NCI-H2227 (cell line): ENCODE data around the gene SETD5.

Source experiments
- DNase-seq: peaks from one replicate; lab custom pipeline; 2025; ENCODE audit not compliant: unreplicated experiment; lab: John Stamatoyannopoulos, UW

SETD5 gene

GRCh38 chr3:9503283-9503682 lies 105.9 kb downstream of the SETD5 start:
- DNase-seq = peak; percentile 78

DNA sequence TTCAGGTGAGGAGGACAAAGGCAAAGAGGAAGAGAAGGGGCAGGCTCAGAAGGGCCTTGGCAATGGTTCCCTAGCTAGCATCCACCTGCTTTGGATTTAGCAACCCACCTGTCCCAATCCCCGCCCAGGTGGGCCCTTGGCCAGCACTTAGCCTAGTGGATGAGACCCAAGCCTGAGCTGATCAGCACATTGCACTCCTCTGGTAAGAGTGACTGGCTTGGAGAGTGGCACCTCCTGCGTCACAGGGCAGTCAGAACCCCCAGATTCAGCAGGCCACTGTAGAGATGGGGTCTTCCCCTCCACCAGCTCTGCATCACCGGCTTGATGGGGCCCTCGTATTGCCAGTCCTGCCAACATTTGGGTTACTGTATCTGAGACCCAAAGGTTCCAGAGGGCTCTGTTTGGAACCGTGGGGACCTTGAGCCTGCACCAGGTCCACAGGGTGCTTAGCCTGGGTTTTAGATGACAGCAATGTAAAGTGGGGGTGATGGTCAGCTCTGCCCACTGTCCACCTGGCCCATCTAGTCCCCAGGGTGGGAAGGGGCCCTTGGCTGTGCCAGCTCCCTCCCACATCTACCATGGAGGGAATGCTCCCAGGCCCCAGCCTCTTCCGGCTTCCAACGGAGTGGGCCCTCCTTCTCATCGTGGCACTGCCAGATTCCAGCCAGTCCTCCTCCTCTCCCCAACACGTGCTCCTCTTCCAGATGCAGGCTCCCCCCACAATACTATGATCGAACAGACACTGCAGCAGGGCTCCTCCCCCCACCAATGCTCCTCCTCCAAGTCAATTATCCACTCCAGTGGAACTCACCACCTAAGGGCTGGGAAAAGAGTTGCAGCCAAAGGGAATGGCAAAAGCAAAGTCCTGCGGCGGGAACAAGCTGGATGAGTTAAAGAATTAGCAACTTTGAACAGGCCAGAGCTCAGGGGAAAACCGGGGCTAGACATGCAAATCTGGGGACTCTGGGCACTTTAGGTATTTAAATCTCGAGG lies 110.5 kb downstream of the SETD5 start:
- no peak for DNase-seq

- DNase-seq = no peak
These were observed 111.4 kb downstream of the SETD5 start for GRCh38 chr3:9508781-9509180.

- DNase-seq = no peak
These were observed 115.1 kb downstream of the SETD5 start for GRCh38 chr3:9512456-9513045.

DNA sequence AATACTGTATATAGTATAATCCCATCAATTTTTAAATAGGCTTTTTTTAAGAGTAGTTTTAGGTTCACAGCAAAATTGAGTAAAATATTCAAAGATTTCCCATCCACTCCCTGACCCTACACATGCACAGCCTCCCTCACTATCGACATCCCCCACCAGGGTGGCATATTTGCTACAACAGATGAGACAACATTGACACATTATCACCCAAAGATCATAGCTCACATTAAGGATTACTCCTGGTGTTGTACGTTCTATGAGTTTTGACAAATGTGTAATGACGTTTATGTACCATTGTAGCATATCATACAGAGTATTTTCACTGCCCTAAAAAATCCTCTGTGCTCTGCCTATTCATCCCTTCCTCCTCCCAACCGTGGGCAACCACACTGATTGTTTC lies 116.9 kb downstream of the SETD5 start:
- DNase-seq = no peak

DNA sequence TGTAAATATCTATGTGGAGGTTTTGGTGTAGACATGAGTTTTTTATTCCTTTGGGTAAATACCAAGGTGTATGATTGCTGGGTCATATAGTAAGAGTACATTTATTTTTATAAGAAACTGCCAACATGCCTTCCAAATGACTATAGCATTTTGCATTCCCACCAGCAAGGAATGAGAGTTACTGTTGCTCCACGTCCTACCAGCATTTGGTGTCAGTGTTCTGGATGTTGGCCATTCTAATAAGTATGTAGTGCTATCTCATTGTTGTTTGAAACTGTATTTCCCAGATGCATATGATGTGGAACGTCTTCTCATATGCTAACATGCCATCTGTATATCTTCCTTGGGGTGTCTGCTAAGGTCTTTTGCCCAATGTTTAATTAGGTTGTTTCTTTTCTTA lies 117.5 kb downstream of the SETD5 start:
- DNase-seq = no peak

DNA sequence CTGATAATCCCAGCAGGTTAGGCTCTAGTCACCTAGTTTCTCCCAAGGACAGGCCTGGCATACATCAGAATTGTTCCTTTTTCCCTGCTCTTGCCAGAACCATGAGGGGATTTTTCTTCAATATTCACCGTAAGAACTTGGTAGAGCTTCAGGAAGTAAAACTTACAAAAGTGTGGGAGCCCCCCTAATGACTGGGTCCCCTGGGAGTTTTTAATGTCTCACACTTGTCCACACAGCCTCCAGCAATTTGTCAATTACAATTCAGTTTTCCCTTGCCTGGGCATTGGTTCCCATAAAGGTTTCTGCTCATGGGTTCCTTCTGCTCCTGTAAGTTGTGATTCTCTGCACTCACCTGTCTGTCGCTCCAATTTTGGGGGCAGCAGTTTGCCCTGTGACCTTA lies 127.7 kb downstream of the SETD5 start:
- DNase-seq = no peak
